MCF 10A (cell line): ENCODE results near the gene OSCP1. TPM values are rescaled to one million over a fixed set of nuclear protein-coding genes. Genes with fewer than 3 reads are reported as not detected.

ENCODE experiments used
- BruUV-seq: library from RNA; stranded (reverse); fragments of 400-500 nt; replicated peaks from 2 replicates; lab custom pipeline; 2021; lab: Mats Ljungman, UMichigan
- CTCF ChIA-PET: fragments of 300-600 bp; sonication (Branson Sonifier 250); formaldehyde crosslinking; extraction: SDS; loops from one replicate; lab custom pipeline; 2021; ENCODE audit warnings: antibody characterized with exemption, inconsistent platforms; lab: Yijun Ruan, JAX
- POLR2A ChIA-PET: fragments of 300-600, 350-650 bp; sonication (Branson Sonifier 250); formaldehyde crosslinking; extraction: SDS; loops from one replicate; lab custom pipeline; 2020; ENCODE audit warnings: antibody characterized with exemption, inconsistent platforms; lab: Yijun Ruan, JAX
- DNase-seq: peaks from one replicate; pipeline ENCODE4 v3.0.0-alpha.2; 2018; ENCODE audit not compliant: unreplicated experiment
- H3K27ac Mint-ChIP-seq: one replicate; pipeline ENCODE4 v1.8.0; 2022; ENCODE audit warnings: mild to moderate bottlenecking, low read depth, mixed read lengths; ENCODE audit not compliant: unreplicated experiment
- H3K27me3 Mint-ChIP-seq: one replicate; pipeline ENCODE4 v1.8.0; 2022; ENCODE audit warnings: mixed read lengths; ENCODE audit not compliant: insufficient read depth, unreplicated experiment
- H3K36me3 Mint-ChIP-seq: one replicate; pipeline ENCODE4 v1.8.0; 2022; ENCODE audit warnings: mild to moderate bottlenecking, moderate library complexity, mixed read lengths; ENCODE audit not compliant: insufficient read depth, unreplicated experiment
- H3K4me1 Mint-ChIP-seq: one replicate; pipeline ENCODE4 v1.8.0; 2022; ENCODE audit warnings: mixed read lengths; ENCODE audit not compliant: insufficient read depth, unreplicated experiment
- H3K4me3 Mint-ChIP-seq: one replicate; pipeline ENCODE4 v1.8.0; 2022; ENCODE audit warnings: mild to moderate bottlenecking, moderate library complexity, mixed read lengths; ENCODE audit not compliant: unreplicated experiment
- H3K9me3 Mint-ChIP-seq: one replicate; pipeline ENCODE4 v1.8.0; 2022; ENCODE audit warnings: mixed read lengths; ENCODE audit not compliant: unreplicated experiment
- intact Hi-C: fragments of 100-400 bp; cut with micrococcal nuclease; formaldehyde crosslinking; loops from 2 replicates; pipeline ENCODE4 v1.14.1; 2022
- total RNA-seq: library from RNA; stranded (reverse); gene quantifications from 2 replicates; pipeline ENCODE4 v1.2.3, GENCODE V29; 2022
- TF ChIP-seq, protein P1 (sequence below): fragments of 200-600 bp; IDR thresholded peaks from one replicate; pipeline ENCODE4 v1.8.0; 2022; ENCODE audit warnings: antibody characterized with exemption, mild to moderate bottlenecking; ENCODE audit not compliant: unreplicated experiment

The OSCP1 gene
- total RNA-seq, 1 experiment from 2014 or later, result 7.6 TPM

DNA sequence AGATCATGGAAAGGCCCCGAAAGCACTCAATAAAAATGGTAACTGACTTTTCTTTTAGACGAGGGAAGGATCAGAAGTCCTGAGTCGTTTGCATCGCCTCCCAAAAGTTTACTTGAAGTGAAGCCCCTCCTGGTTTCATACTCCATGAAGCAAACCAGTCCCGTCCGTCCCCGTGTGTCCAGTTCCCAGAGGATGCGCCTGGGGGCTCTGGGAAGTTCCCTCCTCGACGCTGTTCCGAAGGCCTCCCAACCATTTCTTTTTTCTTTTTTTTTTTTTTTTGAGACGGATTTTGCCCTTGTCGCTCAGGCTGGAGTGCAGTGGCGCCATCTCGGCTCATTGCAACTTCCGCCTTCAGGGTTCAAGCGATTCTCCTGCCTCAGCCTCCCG lies 661 bp upstream of the OSCP1 start:
- Mint-ChIP-seq H3K4me1 (peaks cover 24% of the 10 kb centered on the region), H3K36me3 (peaks cover 13% of the 10 kb centered on the region), H3K9me3 (no peaks in the 10 kb centered on the region), H3K27ac (peak overlapping the region; percentile 99), H3K4me3 (peak overlapping the region; percentile 89), H3K27me3 (no peaks in the 10 kb centered on the region)
- TF ChIP-seq, protein P1, sequence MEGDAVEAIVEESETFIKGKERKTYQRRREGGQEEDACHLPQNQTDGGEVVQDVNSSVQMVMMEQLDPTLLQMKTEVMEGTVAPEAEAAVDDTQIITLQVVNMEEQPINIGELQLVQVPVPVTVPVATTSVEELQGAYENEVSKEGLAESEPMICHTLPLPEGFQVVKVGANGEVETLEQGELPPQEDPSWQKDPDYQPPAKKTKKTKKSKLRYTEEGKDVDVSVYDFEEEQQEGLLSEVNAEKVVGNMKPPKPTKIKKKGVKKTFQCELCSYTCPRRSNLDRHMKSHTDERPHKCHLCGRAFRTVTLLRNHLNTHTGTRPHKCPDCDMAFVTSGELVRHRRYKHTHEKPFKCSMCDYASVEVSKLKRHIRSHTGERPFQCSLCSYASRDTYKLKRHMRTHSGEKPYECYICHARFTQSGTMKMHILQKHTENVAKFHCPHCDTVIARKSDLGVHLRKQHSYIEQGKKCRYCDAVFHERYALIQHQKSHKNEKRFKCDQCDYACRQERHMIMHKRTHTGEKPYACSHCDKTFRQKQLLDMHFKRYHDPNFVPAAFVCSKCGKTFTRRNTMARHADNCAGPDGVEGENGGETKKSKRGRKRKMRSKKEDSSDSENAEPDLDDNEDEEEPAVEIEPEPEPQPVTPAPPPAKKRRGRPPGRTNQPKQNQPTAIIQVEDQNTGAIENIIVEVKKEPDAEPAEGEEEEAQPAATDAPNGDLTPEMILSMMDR, result no peak
- intact Hi-C loops, result no loop called here
- no peak for DNase-seq
- POLR2A ChIA-PET, result interaction anchor here (0.6 to 4.3 kb wide), 14 partner anchors 9 to 349 kb away, joined by 3 to 47 read pairs (median 3); partner anchors contain the start of genes MRPS15, STK40 and TRAPPC3
- TSS peak; percentile 84 for BruUV-seq
- CTCF ChIA-PET, result interaction anchor here (0.7 to 1.3 kb wide), 4 partner anchors 109 to 1115 kb away, joined by 3 to 4 read pairs (median 4); no protein-coding TSS in a partner anchor

DNA sequence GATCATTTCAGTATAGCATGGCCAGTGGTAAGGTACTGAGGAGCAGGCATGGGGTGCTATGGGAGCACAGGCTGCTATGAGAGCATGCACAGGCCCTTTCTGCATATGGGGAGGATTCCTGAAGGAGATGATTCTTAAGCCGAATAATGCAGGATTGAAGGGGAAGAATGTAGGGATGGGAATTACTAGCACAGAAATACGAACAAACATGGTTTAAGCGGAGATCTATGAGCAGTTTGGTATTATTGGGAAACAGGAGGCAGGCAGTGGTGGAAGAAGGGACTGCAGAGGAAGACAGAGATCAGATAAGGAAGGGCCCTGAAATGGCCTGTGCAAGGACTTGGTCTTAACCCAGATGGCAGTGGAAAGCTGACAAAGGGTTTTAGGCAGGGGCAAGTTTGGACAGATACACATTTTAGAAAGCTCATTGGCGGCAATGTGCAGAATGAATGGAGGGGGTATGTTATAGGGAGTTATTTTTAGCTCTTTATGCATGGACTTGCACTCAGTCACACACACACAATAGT lies 1.7 kb downstream of the OSCP1 start:
- H3K4me1 Mint-ChIP-seq, result peaks cover 24% of the 10 kb centered on the region
- no peaks in the 10 kb centered on the region for H3K27me3 Mint-ChIP-seq
- intact Hi-C loops, result no loop called here
- DNase-seq, result peak; percentile 35
- H3K27ac Mint-ChIP-seq, result peak overlapping the region; percentile 99
- POLR2A ChIA-PET, result interaction anchor here (1.1 to 4.3 kb wide), 4 partner anchors 10 to 62 kb away, joined by 4 to 47 read pairs (median 19); partner anchors contain the start of genes MRPS15 and STK40
- H3K4me3 Mint-ChIP-seq, result peak overlapping the region; percentile 89
- no TSS peak for BruUV-seq
- TF ChIP-seq, protein P1, result no peak
- H3K36me3 Mint-ChIP-seq, result no peaks in the 10 kb centered on the region
- CTCF ChIA-PET, result interaction anchor here (0.6 to 1.3 kb wide), 7 partner anchors 8 to 137 kb away, joined by 3 to 4 read pairs (median 3); no protein-coding TSS in a partner anchor
- no peaks in the 10 kb centered on the region for H3K9me3 Mint-ChIP-seq

GRCh38 chr1:36447450-36447849 lies 2.8 kb downstream of the OSCP1 start:
- peaks cover 21% of the 10 kb centered on the region for H3K4me1 Mint-ChIP-seq

DNA sequence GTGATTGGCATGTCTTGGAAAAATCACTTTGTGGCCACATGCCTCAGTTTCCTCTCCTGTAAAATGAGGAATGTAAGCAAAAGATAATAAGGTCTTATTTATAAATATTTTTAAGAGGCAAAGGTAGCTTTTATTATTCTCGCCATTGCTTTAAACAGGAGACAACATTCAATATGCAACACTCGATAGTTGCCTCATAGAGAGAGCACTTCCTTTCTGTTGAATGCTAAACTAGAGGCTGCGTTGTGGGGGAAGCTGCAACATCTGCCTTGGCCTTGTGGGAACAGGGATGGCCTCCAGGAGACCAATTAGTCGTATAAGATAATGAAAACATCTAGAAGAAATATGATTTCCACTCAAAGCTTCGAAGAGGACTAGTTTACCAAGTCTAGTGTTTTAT lies 3.5 kb downstream of the OSCP1 start:
- CTCF ChIA-PET, result interaction anchor here (0.6 kb wide), 1 partner anchor 212 kb away, joined by 3 read pairs; no protein-coding TSS in a partner anchor
- H3K4me1 Mint-ChIP-seq, result peaks cover 18% of the 10 kb centered on the region
- BruUV-seq, result no TSS peak
- H3K27me3 Mint-ChIP-seq, result no peaks in the 10 kb centered on the region
- no peak overlapping the region for H3K4me3 Mint-ChIP-seq
- H3K9me3 Mint-ChIP-seq, result no peaks in the 10 kb centered on the region
- no peak for DNase-seq
- H3K27ac Mint-ChIP-seq, result no peak overlapping the region
- POLR2A ChIA-PET, result interaction anchor here (0.5 to 1.1 kb wide), 2 partner anchors 17 to 1064 kb away, joined by 3 read pairs; partner anchors contain the start of gene MRPS15
- intact Hi-C loops, result no loop called here
- no peaks in the 10 kb centered on the region for H3K36me3 Mint-ChIP-seq
- TF ChIP-seq, protein P1, result no peak

More at GRCh38 chr1:36447450-36447849, 2.8 kb downstream of the OSCP1 start:
- TF ChIP-seq, protein P1, result no peak
- no peak for DNase-seq
- no peaks in the 10 kb centered on the region for H3K9me3 Mint-ChIP-seq
- ChIA-PET POLR2A (interaction anchor here (0.7 to 1.1 kb wide), 2 partner anchors 17 to 1415 kb away, joined by 3 read pairs; partner anchors contain the start of gene MRPS15), CTCF (no interaction called here)
- H3K4me3 Mint-ChIP-seq, result no peak overlapping the region
- no peaks in the 10 kb centered on the region for H3K36me3 Mint-ChIP-seq
- BruUV-seq, result no TSS peak
- intact Hi-C loops, result no loop called here
- H3K27ac Mint-ChIP-seq, result no peak overlapping the region
- no peaks in the 10 kb centered on the region for H3K27me3 Mint-ChIP-seq
